ENCODE measurements around the gene PRSS38. TPM values are rescaled to one million over a fixed set of nuclear protein-coding genes. Genes with fewer than 3 reads are reported as not detected.

Gene PRSS38
- total RNA-seq, 2 donors from 2014 or later: not detected

DNA sequence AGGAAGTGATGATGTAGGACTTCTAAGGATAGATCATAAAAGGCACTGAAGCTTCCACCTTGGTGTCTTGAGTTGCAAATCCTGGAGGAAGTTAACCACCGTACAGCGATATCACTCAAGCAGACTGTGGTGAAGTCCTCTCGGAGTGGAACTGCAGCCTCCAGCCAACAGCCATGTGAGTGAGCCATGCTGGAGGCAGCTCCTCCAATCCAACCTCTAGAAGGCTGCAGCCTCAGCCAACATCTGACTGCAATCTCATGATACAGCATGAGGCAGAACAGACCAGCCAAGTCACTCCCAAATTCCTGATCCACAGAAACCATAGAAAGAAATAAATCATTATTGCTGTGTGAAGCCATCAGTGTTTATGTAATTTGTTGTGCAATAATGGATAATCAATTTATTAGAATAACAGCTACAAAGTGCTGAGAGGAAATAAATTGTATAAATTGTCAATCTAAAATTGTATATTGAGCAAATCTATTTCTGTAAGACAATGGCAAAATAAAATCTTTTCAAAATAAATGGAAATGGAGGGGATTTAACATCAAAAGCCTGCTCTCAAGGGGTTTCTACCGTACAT, 65.0 kb downstream of the PRSS38 start:
- Histone ChIP-seq H3K36me3 (ENCODE audit: control insufficient read depth, insufficient read depth, low read length) (no peaks in the 10 kb centered on the region), H3K9me3 (ENCODE audit: control insufficient read depth, low read length) (no peaks in the 10 kb centered on the region), H3K4me1 (ENCODE audit: control insufficient read depth, insufficient read depth, low read length) (no peaks in the 10 kb centered on the region), H3K4me3 (ENCODE audit: low read length) (no peak overlapping the region), H3K27ac (ENCODE audit: low read depth, low read length) (no peak overlapping the region), H3K27me3 (ENCODE audit: control insufficient read depth, insufficient read depth, low read length, poor library complexity, severe bottlenecking) (peaks cover 23% of the 10 kb centered on the region), H3K9ac (ENCODE audit: extremely low read depth, low read length, poor library complexity, severe bottlenecking) (no peak overlapping the region)
- no peaks in the 10 kb centered on the region for H3K9me3 Mint-ChIP-seq
- no peak overlapping the region for H3K4me3 Mint-ChIP-seq
- WGBS, 2 experiments (ENCODE audit: insufficient coverage in 1 of 2, insufficient read length in 1 of 2): 89 to 97% methylated on average over 4 of the region's 4 CpGs
- H3K27ac Mint-ChIP-seq: no peak overlapping the region
- DNase-seq: peak; percentile 32
- H3K36me3 Mint-ChIP-seq (ENCODE audit: low read depth): no peaks in the 10 kb centered on the region
- no peaks in the 10 kb centered on the region for H3K4me1 Mint-ChIP-seq
- H3K27me3 Mint-ChIP-seq (ENCODE audit: insufficient read depth): peaks cover 23% of the 10 kb centered on the region
- TF ChIP-seq, protein P1, sequence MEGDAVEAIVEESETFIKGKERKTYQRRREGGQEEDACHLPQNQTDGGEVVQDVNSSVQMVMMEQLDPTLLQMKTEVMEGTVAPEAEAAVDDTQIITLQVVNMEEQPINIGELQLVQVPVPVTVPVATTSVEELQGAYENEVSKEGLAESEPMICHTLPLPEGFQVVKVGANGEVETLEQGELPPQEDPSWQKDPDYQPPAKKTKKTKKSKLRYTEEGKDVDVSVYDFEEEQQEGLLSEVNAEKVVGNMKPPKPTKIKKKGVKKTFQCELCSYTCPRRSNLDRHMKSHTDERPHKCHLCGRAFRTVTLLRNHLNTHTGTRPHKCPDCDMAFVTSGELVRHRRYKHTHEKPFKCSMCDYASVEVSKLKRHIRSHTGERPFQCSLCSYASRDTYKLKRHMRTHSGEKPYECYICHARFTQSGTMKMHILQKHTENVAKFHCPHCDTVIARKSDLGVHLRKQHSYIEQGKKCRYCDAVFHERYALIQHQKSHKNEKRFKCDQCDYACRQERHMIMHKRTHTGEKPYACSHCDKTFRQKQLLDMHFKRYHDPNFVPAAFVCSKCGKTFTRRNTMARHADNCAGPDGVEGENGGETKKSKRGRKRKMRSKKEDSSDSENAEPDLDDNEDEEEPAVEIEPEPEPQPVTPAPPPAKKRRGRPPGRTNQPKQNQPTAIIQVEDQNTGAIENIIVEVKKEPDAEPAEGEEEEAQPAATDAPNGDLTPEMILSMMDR (conservative IDR thresholded peaks at IDR 0.05): no peak

DNA sequence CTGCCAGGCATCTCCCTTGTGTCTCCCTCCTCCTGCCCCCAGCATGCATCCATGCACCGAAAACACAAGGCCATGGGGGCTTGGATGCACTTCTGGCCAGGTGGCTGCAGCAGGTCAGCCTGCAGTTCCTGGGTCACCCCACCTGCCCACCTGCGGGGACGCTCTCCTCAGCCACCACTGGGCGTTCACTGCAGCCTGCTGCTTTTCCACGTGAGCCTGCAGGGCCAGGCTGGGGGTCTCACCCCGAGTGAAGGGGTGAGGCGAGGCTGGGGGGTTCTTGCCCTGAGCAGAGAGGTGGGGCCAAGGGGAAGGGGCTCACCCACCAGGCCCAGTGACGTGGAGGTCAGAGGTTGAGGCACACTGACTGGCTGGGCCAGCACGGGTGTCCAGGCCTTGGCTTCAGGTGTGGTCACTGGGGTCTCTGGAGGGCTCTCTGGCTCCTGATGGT, 67.6 kb downstream of the PRSS38 start:
- H3K4me1 Mint-ChIP-seq: peaks cover 2% of the 10 kb centered on the region
- Histone ChIP-seq H3K4me3 (ENCODE audit: low read length) (no peak overlapping the region), H3K36me3 (ENCODE audit: control insufficient read depth, insufficient read depth, low read length) (no peaks in the 10 kb centered on the region), H3K27me3 (ENCODE audit: control insufficient read depth, insufficient read depth, low read length, poor library complexity, severe bottlenecking) (peaks cover 23% of the 10 kb centered on the region), H3K9me3 (ENCODE audit: control insufficient read depth, low read length) (no peaks in the 10 kb centered on the region), H3K27ac (ENCODE audit: low read depth, low read length) (no peak overlapping the region), H3K9ac (ENCODE audit: extremely low read depth, low read length, poor library complexity, severe bottlenecking) (no peak overlapping the region), H3K4me1 (ENCODE audit: control insufficient read depth, insufficient read depth, low read length) (peaks cover 4% of the 10 kb centered on the region)
- H3K36me3 Mint-ChIP-seq (ENCODE audit: low read depth): no peaks in the 10 kb centered on the region
- peak; percentile 35 for DNase-seq
- TF ChIP-seq, protein P1 (conservative IDR thresholded peaks at IDR 0.05): no peak
- no peaks in the 10 kb centered on the region for H3K9me3 Mint-ChIP-seq
- WGBS, 2 experiments (ENCODE audit: insufficient coverage in 1 of 2, insufficient read length in 1 of 2): 89 to 100% methylated on average over 3 to 9 of the region's 9 CpGs
- H3K27ac Mint-ChIP-seq: no peak overlapping the region
- H3K27me3 Mint-ChIP-seq (ENCODE audit: insufficient read depth): peaks cover 14% of the 10 kb centered on the region
- no peak overlapping the region for H3K4me3 Mint-ChIP-seq

DNA sequence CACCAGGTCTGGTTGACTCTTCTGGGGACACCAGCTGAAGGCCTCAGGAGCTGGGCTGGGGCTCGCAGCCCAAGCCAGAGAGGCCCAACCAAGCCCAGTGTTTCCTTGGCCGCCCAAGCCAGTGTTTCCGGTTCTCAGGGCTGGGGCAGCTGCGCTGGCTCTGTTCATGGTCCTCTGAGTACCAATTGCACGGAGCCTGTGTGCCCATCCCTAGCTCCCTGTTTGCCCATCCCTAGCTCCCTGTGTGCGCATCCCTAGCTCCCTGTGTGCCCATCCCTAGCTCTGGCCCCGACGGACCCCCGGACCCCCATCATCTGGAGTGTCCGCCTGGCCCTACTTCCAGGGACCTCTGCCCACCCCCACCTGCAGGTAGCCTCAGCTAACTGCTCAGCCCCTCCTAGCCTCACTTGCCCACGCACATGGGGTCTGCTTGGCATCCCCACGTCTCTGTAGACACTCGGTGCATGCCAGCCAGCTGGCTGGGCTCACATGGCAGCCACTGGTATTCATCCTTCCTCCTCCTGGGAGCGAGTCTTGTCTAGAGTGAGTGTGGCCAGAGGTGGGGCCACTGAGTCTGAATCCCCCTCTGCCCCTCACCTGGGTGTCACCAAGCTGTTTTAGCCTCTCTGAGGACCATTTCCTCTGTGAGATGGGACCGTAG, 68.3 kb downstream of the PRSS38 start:
- H3K4me3 Mint-ChIP-seq: no peak overlapping the region
- WGBS, 2 experiments (ENCODE audit: insufficient coverage in 1 of 2, insufficient read length in 1 of 2): 89 to 93% methylated on average over 8 to 15 of the region's 15 CpGs
- H3K27me3 ChIP-seq (ENCODE audit: control insufficient read depth, insufficient read depth, low read length, poor library complexity, severe bottlenecking): peaks cover 23% of the 10 kb centered on the region
- H3K27me3 Mint-ChIP-seq (ENCODE audit: insufficient read depth): peaks cover 14% of the 10 kb centered on the region
- peaks cover 10% of the 10 kb centered on the region for H3K4me1 ChIP-seq (ENCODE audit: control insufficient read depth, insufficient read depth, low read length)
- no peaks in the 10 kb centered on the region for H3K9me3 Mint-ChIP-seq
- H3K36me3 ChIP-seq (ENCODE audit: control insufficient read depth, insufficient read depth, low read length): no peaks in the 10 kb centered on the region
- H3K4me1 Mint-ChIP-seq: peaks cover 2% of the 10 kb centered on the region
- no peak overlapping the region for H3K4me3 ChIP-seq (ENCODE audit: low read length)
- no peaks in the 10 kb centered on the region for H3K36me3 Mint-ChIP-seq (ENCODE audit: low read depth)
- no peak overlapping the region for H3K27ac ChIP-seq (ENCODE audit: low read depth, low read length)
- no peak overlapping the region for H3K9ac ChIP-seq (ENCODE audit: extremely low read depth, low read length, poor library complexity, severe bottlenecking)
- peak; percentile 45 for DNase-seq
- TF ChIP-seq, protein P1 (conservative IDR thresholded peaks at IDR 0.05): peak; percentile 28
- H3K9me3 ChIP-seq (ENCODE audit: control insufficient read depth, low read length): no peaks in the 10 kb centered on the region
- no peak overlapping the region for H3K27ac Mint-ChIP-seq
